Kidney (tissue), 14 donors: Measurements from ENCODE around the gene DDB1. TPM values are rescaled to one million over a fixed set of nuclear protein-coding genes. Genes with fewer than 3 reads are reported as not detected.

ENCODE experiments used
- DNase-seq, 5 donors: peaks; one replicate each; pipeline ENCODE4 v3.0.0-alpha.2; 2013 to 2020
- FAIRE-seq: peaks from 2 replicates; lab custom pipeline; 2012; peaks lifted over from hg19 to GRCh38; lab: Jason Lieb, UNC
- H3K27ac ChIP-seq, 2 donors: one replicate each; pipeline ENCODE4 v1.7.0; 2013; ENCODE audit warnings: low read depth in 2 of 2, low read length in 2 of 2, inconsistent platforms in 1 of 2
- H3K27me3 ChIP-seq: one replicate; pipeline ENCODE4 v1.7.1; 2013; ENCODE audit warnings: low read length, inconsistent platforms; ENCODE audit not compliant: control insufficient read depth, insufficient read depth
- H3K36me3 ChIP-seq, 3 donors: one replicate each; pipeline versions ENCODE4 v1.7.0 to v1.7.1; 2013; ENCODE audit warnings: low read length in 3 of 3, control low read depth in 1 of 3, inconsistent platforms in 1 of 3; ENCODE audit not compliant: insufficient read depth in 3 of 3, control insufficient read depth in 2 of 3
- H3K4me1 ChIP-seq, 3 donors: one replicate each; pipeline versions ENCODE4 v1.7.0 to v1.7.1; 2013; ENCODE audit warnings: low read length in 3 of 3, inconsistent platforms in 1 of 3, low read depth in 1 of 3; ENCODE audit not compliant: control insufficient read depth in 2 of 3, insufficient read depth in 2 of 3
- H3K4me3 ChIP-seq, 3 donors: one replicate each; pipeline versions ENCODE4 v1.7.0 to v1.8.1; 2013; ENCODE audit warnings: low read length in 3 of 3, control low read depth in 1 of 3, inconsistent platforms in 1 of 3
- H3K9ac ChIP-seq, 3 donors: one replicate each; pipeline versions ENCODE4 v1.7.0 to v1.7.1; 2013; ENCODE audit warnings: low read length in 3 of 3, control low read depth in 1 of 3, inconsistent platforms in 1 of 3
- H3K9me3 ChIP-seq, 3 donors: one replicate each; pipeline versions ENCODE4 v1.7.0 to v1.7.1; 2013; ENCODE audit warnings: low read length in 3 of 3, control low read depth in 1 of 3, inconsistent platforms in 1 of 3; ENCODE audit not compliant: control insufficient read depth in 2 of 3, insufficient read depth in 1 of 3
- intact Hi-C: fragments of 100-400 bp; cut with DNase I; formaldehyde crosslinking; loops from one replicate; pipeline ENCODE4 v1.11.1; 2022
- polyA plus RNA-seq: library from polyadenylated mRNA; stranded (reverse); fragments of 350-450 nt; fragmentation: Illumina TruSeq; extraction: RNeasy Lipid Tissue Mini Kit (QIAGEN cat#74804); gene quantifications from one replicate; pipeline ENCODE4 v1.2.3, GENCODE V29; 2014; ENCODE audit warnings: low read depth, low replicate concordance; ENCODE audit not compliant: insufficient read depth
- total RNA-seq: library from RNA; stranded (reverse); fragmentation: NEBNext Ultra II Directional; extraction: Animal tissue kit (Norgen Biotek cat#: 25700); gene quantifications from one replicate; pipeline ENCODE4 v1.2.1, GENCODE V29; 2021
- TF ChIP-seq, protein P1 (sequence below): IDR thresholded peaks from 3 replicates; pipeline ENCODE4 v1.5.1; 2012; ENCODE audit warnings: mild to moderate bottlenecking, moderate library complexity, borderline replicate concordance; ENCODE audit not compliant: insufficient read depth; ENCODE audit errors: extremely low read depth
- donor health status: control.
- donor health status: control.
- donor health status: control.
- donor health status: control.
- donor health status: control.
- donor health status: DM: yes; HTN: yes; CAD: no.
- donor health status: Normal renal cell carcinoma (clear cell type).

Gene DDB1
- total and polyA plus RNA-seq, 2 donors from 2014 or later, result 131 to 185 TPM

DNA sequence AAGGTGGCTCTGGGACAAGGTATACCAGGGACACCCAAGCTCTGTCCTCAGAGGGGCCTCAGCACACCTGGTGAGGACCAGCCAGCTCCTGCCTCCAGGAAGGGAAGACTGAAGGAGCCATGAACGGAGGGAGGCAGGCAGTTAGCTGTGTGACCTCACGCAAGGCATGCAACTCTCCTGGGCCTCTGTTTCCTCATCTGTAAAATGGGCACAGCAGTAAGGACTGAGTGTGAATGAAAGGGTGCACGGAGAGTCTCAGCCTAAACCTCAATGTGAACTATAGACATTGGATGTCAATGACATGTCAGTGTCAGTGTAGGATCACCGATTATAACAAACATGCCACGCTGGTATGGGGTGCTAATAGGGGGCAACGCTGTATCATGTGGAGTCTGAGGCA is 73.5 kb downstream of the DDB1 start:
- Histone ChIP-seq H3K4me1 (no peaks in the 10 kb centered on the region), H3K4me3 (no peak overlapping the region), H3K27ac (no peak overlapping the region), H3K36me3 (no peaks in the 10 kb centered on the region), H3K9ac (no peak overlapping the region), H3K9me3 (no peaks in the 10 kb centered on the region), H3K27me3 (no peaks in the 10 kb centered on the region)
- TF ChIP-seq, protein P1, sequence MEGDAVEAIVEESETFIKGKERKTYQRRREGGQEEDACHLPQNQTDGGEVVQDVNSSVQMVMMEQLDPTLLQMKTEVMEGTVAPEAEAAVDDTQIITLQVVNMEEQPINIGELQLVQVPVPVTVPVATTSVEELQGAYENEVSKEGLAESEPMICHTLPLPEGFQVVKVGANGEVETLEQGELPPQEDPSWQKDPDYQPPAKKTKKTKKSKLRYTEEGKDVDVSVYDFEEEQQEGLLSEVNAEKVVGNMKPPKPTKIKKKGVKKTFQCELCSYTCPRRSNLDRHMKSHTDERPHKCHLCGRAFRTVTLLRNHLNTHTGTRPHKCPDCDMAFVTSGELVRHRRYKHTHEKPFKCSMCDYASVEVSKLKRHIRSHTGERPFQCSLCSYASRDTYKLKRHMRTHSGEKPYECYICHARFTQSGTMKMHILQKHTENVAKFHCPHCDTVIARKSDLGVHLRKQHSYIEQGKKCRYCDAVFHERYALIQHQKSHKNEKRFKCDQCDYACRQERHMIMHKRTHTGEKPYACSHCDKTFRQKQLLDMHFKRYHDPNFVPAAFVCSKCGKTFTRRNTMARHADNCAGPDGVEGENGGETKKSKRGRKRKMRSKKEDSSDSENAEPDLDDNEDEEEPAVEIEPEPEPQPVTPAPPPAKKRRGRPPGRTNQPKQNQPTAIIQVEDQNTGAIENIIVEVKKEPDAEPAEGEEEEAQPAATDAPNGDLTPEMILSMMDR, result no peak
- DNase-seq (no peak), FAIRE-seq (no peak)
- intact Hi-C loops, result no loop called here

DNA sequence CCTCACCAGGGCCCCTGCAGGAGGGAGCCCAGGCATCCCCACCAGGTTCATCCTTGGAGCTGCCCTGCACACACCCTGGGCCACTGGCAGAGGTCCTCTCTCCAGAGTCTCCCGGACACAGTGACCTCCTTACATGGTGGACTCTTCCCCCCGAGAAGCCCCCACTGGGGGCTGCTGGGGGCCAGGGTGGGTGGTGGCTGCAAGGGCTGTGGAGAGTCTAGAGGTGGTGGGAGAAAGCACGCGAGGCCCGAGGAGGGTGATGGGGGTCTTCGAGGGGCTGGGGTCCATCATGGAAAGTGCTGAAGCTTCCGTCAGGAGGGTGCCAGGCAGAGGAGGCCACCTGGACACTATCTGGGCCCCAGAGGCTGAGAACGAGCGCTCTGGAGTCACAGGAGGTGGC is 74.4 kb downstream of the DDB1 start:
- Histone ChIP-seq H3K36me3 (no peaks in the 10 kb centered on the region), H3K9ac (no peak overlapping the region), H3K4me1 (no peaks in the 10 kb centered on the region), H3K27me3 (no peaks in the 10 kb centered on the region), H3K27ac (no peak overlapping the region), H3K9me3 (no peaks in the 10 kb centered on the region), H3K4me3 (no peak overlapping the region)
- TF ChIP-seq, protein P1, result no peak
- DNase-seq (no peak), FAIRE-seq (no peak)
- intact Hi-C loops, result no loop called here

DNA sequence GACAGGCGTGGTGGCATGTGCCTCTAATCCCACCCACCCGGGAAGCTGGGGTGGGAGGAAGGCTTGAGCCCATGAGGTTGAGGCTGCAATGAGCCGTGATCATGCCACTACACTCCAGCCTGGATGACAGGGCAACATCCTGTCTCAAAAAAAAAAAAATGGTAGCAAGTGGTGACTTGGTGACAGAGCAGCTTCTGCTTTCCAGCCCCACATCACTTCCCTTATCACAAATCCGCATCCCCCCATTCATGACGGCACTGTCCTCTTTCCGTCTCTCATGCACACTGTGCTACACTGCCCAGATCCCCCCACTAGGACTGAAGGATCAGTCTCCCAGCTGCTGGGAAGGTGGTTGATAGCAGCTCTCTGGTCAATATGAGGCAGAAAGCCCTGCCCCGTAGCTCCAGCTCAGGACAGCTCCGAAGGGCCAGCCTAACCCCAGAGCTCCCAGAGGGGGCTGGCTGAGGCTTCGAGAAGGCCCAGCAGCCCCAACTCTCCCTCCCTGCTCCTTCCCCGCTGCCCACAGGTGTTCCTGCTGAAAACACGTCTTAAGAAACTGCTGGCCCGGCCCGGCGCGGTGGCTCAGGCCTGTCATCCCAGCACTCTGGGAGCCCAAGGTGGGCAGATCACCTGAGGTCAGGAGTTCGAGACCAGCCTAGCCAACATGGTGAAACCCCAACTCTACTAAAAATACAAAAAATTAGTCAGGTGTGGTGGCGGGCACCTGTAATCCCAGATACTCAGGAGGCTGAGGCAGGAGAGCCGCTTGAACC is 76.0 kb downstream of the DDB1 start:
- FAIRE-seq, result no peak
- no peaks in the 10 kb centered on the region for H3K9me3 ChIP-seq
- TF ChIP-seq, protein P1, result no peak
- no peak for DNase-seq
- no peak overlapping the region for H3K9ac ChIP-seq
- no peaks in the 10 kb centered on the region for H3K27me3 ChIP-seq
- no peak overlapping the region for H3K4me3 ChIP-seq
- H3K27ac ChIP-seq, result no peak overlapping the region
- no peaks in the 10 kb centered on the region for H3K36me3 ChIP-seq
- H3K4me1 ChIP-seq, result no peaks in the 10 kb centered on the region
- intact Hi-C loops, result no loop called here
